AG09319 (cell line): Measurements from ENCODE around the gene VCP.

Experiments
- DNase-seq: peaks from one replicate; pipeline ENCODE4 v3.0.0-alpha.2; 2010; ENCODE audit warnings: low read depth; ENCODE audit errors: extremely low read depth
- CTCF ChIP-seq: IDR thresholded peaks from 2 replicates; pipeline ENCODE4 v1.5.1; 2011; ENCODE audit warnings: low read depth, mild to moderate bottlenecking, inconsistent platforms, low read length, moderate library complexity

Gene VCP

GRCh38 chr9:35079041-35079425 is 6.6 kb upstream of the VCP start:
- no peak for DNase-seq
- TF ChIP-seq CTCF, result no peak

- no peak for DNase-seq
- TF ChIP-seq CTCF, result no peak
Observed at GRCh38 chr9:35078066-35078465, 5.6 kb upstream of the VCP start.

DNA sequence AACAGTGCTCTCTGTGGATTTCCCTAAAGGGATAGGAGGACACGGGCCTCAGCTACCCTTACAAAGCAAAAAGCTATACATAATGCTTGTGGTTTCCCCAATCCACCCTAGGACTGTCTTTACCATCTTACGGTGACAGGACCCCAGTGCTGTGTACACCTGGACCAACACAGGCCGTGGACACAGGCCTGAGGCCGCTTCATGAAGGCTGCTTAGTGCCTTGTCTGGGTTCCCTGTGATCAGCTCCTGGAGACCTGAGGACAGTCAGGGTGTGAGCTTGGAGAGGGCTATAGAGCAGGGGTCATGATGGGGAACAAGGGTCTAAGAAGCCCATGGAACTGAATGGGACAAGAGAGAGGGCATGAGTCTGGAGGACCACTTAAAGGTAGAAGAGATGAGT is 4.4 kb upstream of the VCP start:
- no peak for TF ChIP-seq CTCF
- DNase-seq, result no peak

DNA sequence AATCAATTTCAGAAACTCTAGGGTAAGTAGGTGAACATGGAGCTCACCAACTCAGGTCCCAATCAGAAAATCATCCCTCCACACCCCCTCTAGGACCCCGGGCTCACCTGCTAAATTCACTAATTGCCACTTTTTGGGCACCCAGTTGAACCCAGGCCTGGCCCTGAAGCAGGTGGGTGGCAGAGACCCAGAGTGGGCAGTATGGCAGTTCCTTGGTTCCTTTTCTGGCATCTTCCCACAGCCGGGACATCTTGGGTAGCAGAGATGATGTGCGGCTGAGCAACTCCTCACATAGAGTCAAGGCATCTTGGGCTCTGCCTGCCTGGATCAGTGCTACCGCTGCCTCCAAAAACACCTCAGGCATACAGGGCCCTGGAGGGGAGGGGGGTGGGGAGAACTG is 2.9 kb upstream of the VCP start:
- TF ChIP-seq CTCF, result no peak
- DNase-seq, result no peak

DNA sequence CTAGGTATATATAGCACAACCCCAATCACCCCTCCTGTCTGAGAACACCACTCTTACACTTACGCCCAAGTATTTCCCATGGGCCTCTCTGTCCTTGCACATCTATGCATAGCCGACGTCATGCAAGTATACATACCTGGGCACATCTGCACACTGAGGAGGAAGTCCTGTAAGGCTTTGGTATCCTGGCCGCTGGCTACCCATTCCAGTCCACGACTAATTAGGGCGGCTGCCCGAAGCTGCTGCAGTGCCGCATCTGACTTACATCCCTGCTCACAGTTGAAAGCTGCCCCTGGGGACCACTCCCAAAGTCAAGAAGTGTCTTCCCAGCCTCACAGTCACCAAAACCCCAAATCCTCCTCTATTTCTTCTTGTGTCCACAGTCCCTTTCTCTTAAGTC is 2.4 kb upstream of the VCP start:
- no peak for DNase-seq
- no peak for TF ChIP-seq CTCF

DNA sequence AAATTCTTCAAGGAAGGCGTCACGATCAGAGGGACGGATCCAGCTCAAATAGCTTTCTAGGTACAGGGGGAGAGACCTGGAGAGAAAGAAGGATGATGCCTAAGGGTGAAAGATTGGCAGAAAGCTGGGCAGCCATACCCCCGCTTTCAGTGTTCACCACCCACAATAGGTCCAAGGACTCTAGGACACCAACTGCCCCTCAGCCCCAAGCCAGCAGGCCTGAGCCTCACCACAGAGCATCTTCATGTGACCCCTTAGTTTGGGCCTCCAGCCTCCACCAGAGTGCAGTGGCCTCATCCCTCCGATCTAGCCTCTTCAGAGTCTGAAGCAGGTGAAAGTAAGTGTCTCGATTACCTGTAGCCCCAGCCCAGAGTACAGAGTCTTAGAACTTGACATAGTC is 1.7 kb upstream of the VCP start:
- DNase-seq, result no peak
- no peak for TF ChIP-seq CTCF

GRCh38 chr9:35073279-35073612 is 821 bp upstream of the VCP start:
- DNase-seq, result no peak
- no peak for TF ChIP-seq CTCF
